Suprapubic skin (tissue), 4 donors: ENCODE measurements around the gene NR2F1-AS1. TPM values are rescaled to one million over a fixed set of nuclear protein-coding genes. Genes with fewer than 3 reads are reported as not detected.

Source experiments
- DNase-seq, 2 donors: peaks; one replicate each; pipeline ENCODE4 v3.0.0-alpha.2; 2019; ENCODE audit warnings: low spot score in 2 of 2
- H3K27ac ChIP-seq: fragments of 200-600 bp; sonication (generic); one replicate; pipeline ENCODE4 v1.5.1; 2019
- H3K27me3 ChIP-seq: fragments of 200-600 bp; sonication (generic); one replicate; pipeline ENCODE4 v1.5.1; 2019
- H3K36me3 ChIP-seq: fragments of 200-600 bp; sonication (generic); one replicate; pipeline ENCODE4 v1.5.1; 2019
- H3K4me1 ChIP-seq: fragments of 200-600 bp; sonication (generic); one replicate; pipeline ENCODE4 v1.5.1; 2019
- H3K4me3 ChIP-seq: fragments of 200-600 bp; sonication (generic); one replicate; pipeline ENCODE4 v1.5.1; 2019; ENCODE audit warnings: mild to moderate bottlenecking
- H3K9me3 ChIP-seq: fragments of 200-600 bp; sonication (generic); one replicate; pipeline ENCODE4 v1.5.1; 2019
- EP300 ChIP-seq: sonication (generic); formaldehyde crosslinking; IDR thresholded peaks from one replicate; pipeline ENCODE4 v1.6.1; 2017; ENCODE audit warnings: antibody characterized with exemption
- POLR2A ChIP-seq, 2 donors: fragments of 450-650 bp; IDR thresholded peaks; one replicate each; pipeline ENCODE4 v1.6.1; 2017; ENCODE audit warnings: antibody characterized with exemption in 2 of 2, mild to moderate bottlenecking in 2 of 2, moderate library complexity in 2 of 2
- POLR2AphosphoS5 ChIP-seq, 3 donors: sonication (generic); formaldehyde crosslinking; IDR thresholded peaks; one replicate each; pipeline ENCODE4 v1.6.1; 2017; ENCODE audit warnings: antibody characterized with exemption in 3 of 3
- WGBS: methylation state at CpG from one replicate; pipeline ENCODE4 v1.1.5; 2018; 5-methylcytosine and 5-hydroxymethylcytosine counted together
- total RNA-seq, 4 donors: library from RNA; depleted of rRNA; stranded (reverse); fragments of >200 nt; gene quantifications; one replicate each; pipeline ENCODE4 v1.1.0, GENCODE V29; 2016
- TF ChIP-seq, protein P1 (sequence below), 2 donors: fragments of 200-600 bp in 1 of 2; fragments of 450-650 bp in 1 of 2; sonication (generic) in 1 of 2; IDR thresholded peaks; one replicate each; pipeline ENCODE4 v1.5.1; 2016 to 2019; ENCODE audit warnings: antibody characterized with exemption in 2 of 2, mild to moderate bottlenecking in 1 of 2, moderate library complexity in 1 of 2

The NR2F1-AS1 gene
- total RNA-seq, 4 donors from 2014 or later, result 0.76 to 1.4 (median 1.2) TPM

DNA sequence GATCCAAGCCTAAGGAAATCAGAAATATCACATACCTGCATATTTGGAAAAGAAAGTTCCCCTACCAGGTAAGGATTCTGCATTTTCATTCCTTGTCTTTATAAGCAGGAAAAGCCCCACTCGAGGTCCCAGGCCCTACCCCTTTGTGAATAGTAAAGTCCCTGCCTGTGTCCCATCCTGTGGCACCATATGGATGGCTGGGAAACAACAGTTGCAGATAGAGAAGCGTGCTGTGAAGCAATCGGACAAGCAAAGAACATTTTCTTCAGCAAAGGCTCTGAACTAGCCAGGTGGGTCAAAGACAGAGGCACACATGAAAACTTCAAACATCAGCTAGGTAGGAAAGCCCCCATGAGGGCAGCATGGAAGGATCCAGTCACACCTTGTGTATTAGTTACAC, 169.3 kb downstream of the NR2F1-AS1 start:
- Histone ChIP-seq H3K36me3 (no peaks in the 10 kb centered on the region), H3K27ac (no peak overlapping the region)

DNA sequence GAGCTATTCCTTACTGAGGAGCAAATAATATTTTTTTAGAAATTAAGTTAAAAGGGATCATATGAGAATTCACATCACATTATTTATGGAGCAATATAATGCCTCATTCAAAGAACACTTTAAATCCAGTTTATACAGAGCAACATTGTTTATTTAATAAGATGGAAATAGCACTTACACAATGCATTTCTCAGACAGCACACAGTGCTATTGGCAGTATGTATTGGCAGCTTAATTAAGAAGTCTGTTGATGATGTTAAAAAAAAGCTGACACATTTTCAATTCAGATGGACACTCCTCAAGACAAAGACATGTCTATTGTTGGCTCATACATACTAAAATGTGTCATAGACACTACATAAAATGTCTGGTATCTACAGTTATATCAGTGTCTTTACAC, 171.3 kb downstream of the NR2F1-AS1 start:
- TF ChIP-seq EP300 (no peak), POLR2A (IDR thresholded peaks at IDR 0.05) (no peak), POLR2AphosphoS5 (IDR thresholded peaks at IDR 0.05) (no peak)
- TF ChIP-seq, protein P1, sequence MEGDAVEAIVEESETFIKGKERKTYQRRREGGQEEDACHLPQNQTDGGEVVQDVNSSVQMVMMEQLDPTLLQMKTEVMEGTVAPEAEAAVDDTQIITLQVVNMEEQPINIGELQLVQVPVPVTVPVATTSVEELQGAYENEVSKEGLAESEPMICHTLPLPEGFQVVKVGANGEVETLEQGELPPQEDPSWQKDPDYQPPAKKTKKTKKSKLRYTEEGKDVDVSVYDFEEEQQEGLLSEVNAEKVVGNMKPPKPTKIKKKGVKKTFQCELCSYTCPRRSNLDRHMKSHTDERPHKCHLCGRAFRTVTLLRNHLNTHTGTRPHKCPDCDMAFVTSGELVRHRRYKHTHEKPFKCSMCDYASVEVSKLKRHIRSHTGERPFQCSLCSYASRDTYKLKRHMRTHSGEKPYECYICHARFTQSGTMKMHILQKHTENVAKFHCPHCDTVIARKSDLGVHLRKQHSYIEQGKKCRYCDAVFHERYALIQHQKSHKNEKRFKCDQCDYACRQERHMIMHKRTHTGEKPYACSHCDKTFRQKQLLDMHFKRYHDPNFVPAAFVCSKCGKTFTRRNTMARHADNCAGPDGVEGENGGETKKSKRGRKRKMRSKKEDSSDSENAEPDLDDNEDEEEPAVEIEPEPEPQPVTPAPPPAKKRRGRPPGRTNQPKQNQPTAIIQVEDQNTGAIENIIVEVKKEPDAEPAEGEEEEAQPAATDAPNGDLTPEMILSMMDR (IDR thresholded peaks at IDR 0.05), result no peak

More for the DNA sequence above, 169.3 kb downstream of the NR2F1-AS1 start:
- Histone ChIP-seq H3K27me3 (no peaks in the 10 kb centered on the region), H3K9me3 (no peaks in the 10 kb centered on the region), H3K4me1 (no peaks in the 10 kb centered on the region), H3K4me3 (no peak overlapping the region)
- TF ChIP-seq POLR2AphosphoS5 (IDR thresholded peaks at IDR 0.05) (no peak), EP300 (no peak), POLR2A (IDR thresholded peaks at IDR 0.05) (no peak)
- TF ChIP-seq, protein P1 (IDR thresholded peaks at IDR 0.05), result no peak
- no peak for DNase-seq
- WGBS, result 72% methylated on average over 3 of the region's 3 CpGs

DNA sequence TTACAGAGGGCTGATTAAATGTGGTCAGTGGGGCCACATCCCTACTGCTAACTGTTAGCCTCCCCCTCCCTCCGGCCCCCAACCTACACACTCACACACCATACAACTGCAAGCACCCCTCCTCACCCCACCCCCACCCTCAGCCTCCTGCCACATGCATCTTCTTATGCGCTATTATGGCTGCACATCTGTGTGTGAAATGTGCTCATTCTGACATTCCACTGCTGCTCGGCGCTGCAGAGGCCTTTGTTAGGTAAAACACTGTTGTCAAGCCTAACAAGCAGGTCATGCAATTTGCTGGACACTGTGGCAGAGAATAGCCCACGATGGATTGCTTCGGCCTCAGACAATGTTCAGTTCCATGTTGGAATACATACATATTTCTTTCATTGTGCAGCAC, 173.6 kb downstream of the NR2F1-AS1 start:
- 77% methylated on average over 6 of the region's 6 CpGs for WGBS
- no peaks in the 10 kb centered on the region for H3K27me3 ChIP-seq
- TF ChIP-seq, protein P1 (IDR thresholded peaks at IDR 0.05), result no peak
- TF ChIP-seq POLR2AphosphoS5 (IDR thresholded peaks at IDR 0.05), result no peak
- no peak for TF ChIP-seq POLR2A (IDR thresholded peaks at IDR 0.05)
- no peak for TF ChIP-seq EP300
- H3K9me3 ChIP-seq, result no peaks in the 10 kb centered on the region
- no peaks in the 10 kb centered on the region for H3K4me1 ChIP-seq
- no peak for DNase-seq
- no peak overlapping the region for H3K27ac ChIP-seq
- no peaks in the 10 kb centered on the region for H3K36me3 ChIP-seq
- H3K4me3 ChIP-seq, result no peak overlapping the region

More for the DNA sequence above, 171.3 kb downstream of the NR2F1-AS1 start:
- H3K27ac ChIP-seq, result no peak overlapping the region
- no peaks in the 10 kb centered on the region for H3K4me1 ChIP-seq
- H3K36me3 ChIP-seq, result no peaks in the 10 kb centered on the region
- no peak overlapping the region for H3K4me3 ChIP-seq
- DNase-seq, result no peak
- H3K9me3 ChIP-seq, result no peaks in the 10 kb centered on the region
- no peaks in the 10 kb centered on the region for H3K27me3 ChIP-seq

DNA sequence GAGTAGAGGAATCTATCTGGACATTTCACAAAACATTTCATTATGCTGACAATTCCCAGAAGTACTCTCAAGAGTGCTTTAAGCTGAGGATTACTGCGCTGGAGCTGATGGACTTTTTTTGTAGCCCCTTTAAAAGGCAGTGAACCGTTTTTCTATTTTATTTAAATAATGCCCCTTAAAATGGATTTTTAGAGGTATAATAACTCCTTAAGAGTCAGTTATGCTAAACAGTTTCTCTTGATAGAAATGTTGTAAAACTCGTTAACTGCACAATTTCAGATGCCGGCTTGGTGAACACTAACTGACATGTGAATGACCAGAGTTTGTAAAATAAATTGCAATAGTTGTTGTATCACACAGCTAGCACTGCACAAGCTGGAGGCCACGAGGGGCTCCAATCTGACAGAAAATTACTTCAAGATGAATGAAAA, 174.0 kb downstream of the NR2F1-AS1 start:
- no peaks in the 10 kb centered on the region for H3K36me3 ChIP-seq
- TF ChIP-seq, protein P1 (IDR thresholded peaks at IDR 0.05), result no peak
- no peak for TF ChIP-seq POLR2A (IDR thresholded peaks at IDR 0.05)
- TF ChIP-seq POLR2AphosphoS5 (IDR thresholded peaks at IDR 0.05), result no peak
- TF ChIP-seq EP300, result no peak
- DNase-seq, result no peak
- no peaks in the 10 kb centered on the region for H3K9me3 ChIP-seq
- 76% methylated on average over 5 of the region's 5 CpGs for WGBS
- H3K27ac ChIP-seq, result no peak overlapping the region
- H3K27me3 ChIP-seq, result no peaks in the 10 kb centered on the region
- H3K4me1 ChIP-seq, result no peaks in the 10 kb centered on the region
- H3K4me3 ChIP-seq, result no peak overlapping the region

DNA sequence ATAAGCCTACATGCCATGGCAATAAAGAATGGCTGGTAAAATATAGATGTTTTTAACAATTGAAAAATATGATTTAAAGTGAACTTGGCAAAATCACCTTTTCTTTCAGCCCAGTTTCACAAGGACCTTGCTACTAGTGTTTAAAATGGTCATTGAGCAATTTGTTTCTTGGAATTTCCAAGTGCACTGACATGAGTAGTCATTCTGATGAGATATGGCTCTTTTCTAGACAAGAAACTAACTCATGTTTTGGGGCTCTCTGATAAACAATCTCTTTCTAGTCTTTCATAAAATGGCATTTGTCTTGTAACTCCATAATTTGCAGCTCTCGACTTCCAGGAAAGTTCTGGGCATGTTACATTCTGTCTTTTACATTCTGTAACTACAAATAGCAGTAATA, 176.8 kb downstream of the NR2F1-AS1 start:
- WGBS, result 33% methylated on average over 1 of the region's 1 CpG

More for the DNA sequence above, 176.8 kb downstream of the NR2F1-AS1 start:
- H3K4me1 ChIP-seq, result no peaks in the 10 kb centered on the region
- no peaks in the 10 kb centered on the region for H3K9me3 ChIP-seq
- H3K4me3 ChIP-seq, result no peak overlapping the region
- H3K27me3 ChIP-seq, result no peaks in the 10 kb centered on the region
- no peak for DNase-seq
- TF ChIP-seq, protein P1 (IDR thresholded peaks at IDR 0.05), result no peak
- TF ChIP-seq POLR2AphosphoS5 (IDR thresholded peaks at IDR 0.05) (no peak), EP300 (no peak), POLR2A (IDR thresholded peaks at IDR 0.05) (no peak)
- H3K36me3 ChIP-seq, result no peaks in the 10 kb centered on the region
- no peak overlapping the region for H3K27ac ChIP-seq
